Activated CD4-positive, alpha-beta T cell treated with anti-CD3 and anti-CD28 coated beads, Interleukin-2, amount 10 ng/mL, durations not matched to agents 7 days and 5 days (primary cell): ENCODE data around the gene COPG2. TPM values are rescaled to one million over a fixed set of nuclear protein-coding genes. Genes with fewer than 3 reads are reported as not detected.

Experiments used
- CTCF ChIA-PET: fragments of 350-600 bp; sonication (Branson Sonifier 250); formaldehyde crosslinking; loops from one replicate; lab custom pipeline; 2021; ENCODE audit warnings: antibody characterized with exemption; lab: Charles Lee
- POLR2A ChIA-PET: fragments of 350-600 bp; sonication (Branson Sonifier 250); formaldehyde crosslinking; loops from one replicate; lab custom pipeline; 2021; ENCODE audit warnings: antibody characterized with exemption; lab: Charles Lee
- DNase-seq: peaks from one replicate; pipeline ENCODE4 v3.0.0-alpha.2; 2020
- H3K27ac Mint-ChIP-seq: one replicate; pipeline ENCODE4 v1.8.0; 2021; ENCODE audit warnings: mild to moderate bottlenecking, moderate library complexity, mixed read lengths
- H3K27me3 Mint-ChIP-seq: one replicate; pipeline ENCODE4 v1.8.0; 2021; ENCODE audit warnings: mixed read lengths
- H3K36me3 Mint-ChIP-seq: one replicate; pipeline ENCODE4 v1.8.0; 2021; ENCODE audit warnings: low read depth, mixed read lengths
- H3K4me1 Mint-ChIP-seq: one replicate; pipeline ENCODE4 v1.8.0; 2021; ENCODE audit warnings: mixed read lengths
- H3K4me3 Mint-ChIP-seq: one replicate; pipeline ENCODE4 v1.8.0; 2021; ENCODE audit warnings: mild to moderate bottlenecking, moderate library complexity, mixed read lengths
- H3K9me3 Mint-ChIP-seq: one replicate; pipeline ENCODE4 v1.8.0; 2021; ENCODE audit warnings: mixed read lengths
- total RNA-seq, 2 experiments: library from RNA; stranded (reverse); gene quantifications; one replicate each; pipeline ENCODE4 v1.2.3, GENCODE V29; 2021

The COPG2 gene
- total RNA-seq, 2 experiments from 2014 or later = 8.4 to 11.0 TPM

DNA sequence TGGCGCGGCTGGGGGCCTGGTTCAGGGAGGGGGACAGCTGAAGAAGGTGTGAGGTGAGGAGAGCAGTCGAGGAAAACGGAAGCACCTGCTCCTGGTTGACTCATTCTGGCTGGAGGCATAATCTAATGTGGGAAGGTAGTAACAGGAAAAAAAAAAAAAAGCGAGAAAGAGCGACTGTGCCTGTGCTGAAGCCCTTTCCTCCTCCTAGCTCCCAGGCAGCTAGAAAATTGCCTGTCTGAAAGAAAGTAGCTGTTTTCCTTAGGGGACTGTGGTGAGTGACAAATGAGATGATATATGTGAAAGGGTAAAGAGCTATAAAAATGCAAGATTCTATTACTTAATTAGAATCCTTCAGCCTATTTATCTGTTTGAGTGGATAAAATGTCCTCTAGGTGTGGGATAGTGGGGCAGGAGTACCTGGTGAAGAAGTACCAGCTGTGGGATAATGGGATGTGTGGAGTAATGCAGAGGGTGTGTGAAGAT lies 181.6 kb downstream of the COPG2 start:
- Mint-ChIP-seq H3K4me3 (peak overlapping the region; percentile 48), H3K36me3 (no peaks in the 10 kb centered on the region), H3K4me1 (peaks cover 25% of the 10 kb centered on the region), H3K9me3 (no peaks in the 10 kb centered on the region), H3K27ac (no peak overlapping the region), H3K27me3 (peaks cover 64% of the 10 kb centered on the region)
- DNase-seq = no peak
- POLR2A ChIA-PET = no interaction called here
- CTCF ChIA-PET = interaction anchor here (0.8 to 1.4 kb wide), 3 partner anchors 11 to 40 kb away, joined by 3 to 5 read pairs (median 3); no protein-coding TSS in a partner anchor

GRCh38 chr7:130486114-130486953 lies 182.2 kb downstream of the COPG2 start:
- H3K4me3 Mint-ChIP-seq = peak overlapping the region; percentile 61
- peak; percentile 45 for DNase-seq
- H3K27ac Mint-ChIP-seq = no peak overlapping the region
- CTCF ChIA-PET = interaction anchor here (0.8 to 1.4 kb wide), 2 partner anchors 33 to 40 kb away, joined by 3 to 5 read pairs; no protein-coding TSS in a partner anchor
- peaks cover 59% of the 10 kb centered on the region for H3K27me3 Mint-ChIP-seq
- POLR2A ChIA-PET = no interaction called here
- H3K4me1 Mint-ChIP-seq = peaks cover 25% of the 10 kb centered on the region
- no peaks in the 10 kb centered on the region for H3K36me3 Mint-ChIP-seq
- no peaks in the 10 kb centered on the region for H3K9me3 Mint-ChIP-seq

GRCh38 chr7:130485734-130486113 lies 182.8 kb downstream of the COPG2 start:
- Mint-ChIP-seq H3K36me3 (no peaks in the 10 kb centered on the region), H3K4me3 (peak overlapping the region; percentile 61), H3K9me3 (no peaks in the 10 kb centered on the region), H3K4me1 (peaks cover 21% of the 10 kb centered on the region), H3K27me3 (peaks cover 54% of the 10 kb centered on the region), H3K27ac (no peak overlapping the region)
- ChIA-PET POLR2A (interaction anchor here (0.5 kb wide), 1 partner anchor 61 kb away, joined by 3 read pairs; no protein-coding TSS in a partner anchor), CTCF (no interaction called here)
- no peak for DNase-seq

DNA sequence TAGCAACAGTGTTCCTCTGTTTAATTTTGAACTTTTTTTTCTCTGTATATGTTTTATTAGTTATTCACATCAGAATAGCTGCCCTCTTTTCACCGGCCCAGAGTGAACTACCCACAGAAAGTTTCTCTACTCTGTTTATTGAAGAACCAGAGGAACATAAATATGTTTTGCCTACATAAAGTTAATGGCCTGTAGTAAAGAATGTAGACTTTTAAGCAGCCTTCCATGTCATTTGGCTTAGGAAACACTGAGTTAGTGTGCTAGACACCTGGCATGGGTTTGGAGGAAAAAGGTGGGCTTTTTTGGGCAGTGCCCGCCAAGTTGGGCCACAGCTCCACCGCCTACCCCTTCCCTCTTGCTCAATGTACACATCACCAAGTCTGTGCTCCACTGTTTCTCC lies 185.5 kb downstream of the COPG2 start:
- ChIA-PET CTCF (no interaction called here), POLR2A (no interaction called here)
- Mint-ChIP-seq H3K4me1 (peaks cover 21% of the 10 kb centered on the region), H3K27ac (no peak overlapping the region), H3K4me3 (no peak overlapping the region), H3K9me3 (peaks cover 3% of the 10 kb centered on the region), H3K27me3 (peaks cover 30% of the 10 kb centered on the region), H3K36me3 (no peaks in the 10 kb centered on the region)
- no peak for DNase-seq

- ChIA-PET CTCF (no interaction called here), POLR2A (no interaction called here)
- DNase-seq = no peak
Measured at GRCh38 chr7:130481898-130482297, 186.7 kb downstream of the COPG2 start.

DNA sequence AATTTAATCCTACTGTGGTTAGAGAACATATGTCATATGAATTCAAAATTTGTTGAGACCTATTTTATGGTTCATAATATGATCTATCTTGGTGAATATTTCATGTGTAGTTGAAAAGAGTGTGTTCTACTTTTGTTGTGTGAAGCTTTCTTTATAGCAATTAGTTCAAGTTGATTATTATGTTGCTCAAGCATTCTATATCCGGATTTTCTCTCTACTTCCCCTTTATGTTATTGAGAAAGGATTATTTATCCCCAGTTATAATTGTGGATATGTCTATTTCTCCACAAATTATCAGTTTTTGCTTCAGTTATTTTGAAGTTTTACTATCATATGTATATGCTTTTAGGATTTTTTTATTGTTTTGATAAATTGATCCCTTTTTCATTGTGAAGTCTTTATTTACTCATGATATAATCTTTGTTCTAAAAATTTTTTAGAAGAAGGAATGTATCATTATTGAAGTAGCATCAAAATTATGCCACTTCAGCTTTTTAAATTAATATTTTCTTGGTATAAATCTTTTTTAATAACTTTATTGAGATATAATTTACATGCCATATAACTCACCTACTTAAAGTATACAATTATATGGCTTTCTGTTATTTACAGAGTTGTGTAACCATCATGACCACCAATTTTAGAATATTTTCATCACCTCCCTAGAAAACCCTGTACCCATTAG lies 188.7 kb downstream of the COPG2 start:
- Mint-ChIP-seq H3K36me3 (no peaks in the 10 kb centered on the region), H3K4me3 (no peak overlapping the region), H3K27ac (no peak overlapping the region), H3K9me3 (peaks cover 6% of the 10 kb centered on the region), H3K27me3 (peaks cover 8% of the 10 kb centered on the region), H3K4me1 (peaks cover 21% of the 10 kb centered on the region)
- DNase-seq = no peak
- ChIA-PET POLR2A (no interaction called here), CTCF (no interaction called here)

More at GRCh38 chr7:130481898-130482297, 186.7 kb downstream of the COPG2 start:
- Mint-ChIP-seq H3K4me1 (peaks cover 23% of the 10 kb centered on the region), H3K36me3 (no peaks in the 10 kb centered on the region), H3K27me3 (peaks cover 21% of the 10 kb centered on the region), H3K9me3 (peaks cover 6% of the 10 kb centered on the region), H3K27ac (no peak overlapping the region), H3K4me3 (no peak overlapping the region)

- Mint-ChIP-seq H3K4me3 (no peak overlapping the region), H3K36me3 (no peaks in the 10 kb centered on the region), H3K9me3 (peaks cover 6% of the 10 kb centered on the region), H3K4me1 (peaks cover 19% of the 10 kb centered on the region), H3K27ac (no peak overlapping the region), H3K27me3 (peaks cover 4% of the 10 kb centered on the region)
- ChIA-PET POLR2A (no interaction called here), CTCF (no interaction called here)
- no peak for DNase-seq
Measured at GRCh38 chr7:130478991-130479390, 189.6 kb downstream of the COPG2 start.

- peak overlapping the region; percentile 3 for H3K27ac Mint-ChIP-seq
- no peak for DNase-seq
- H3K4me3 Mint-ChIP-seq = no peak overlapping the region
Measured at GRCh38 chr7:130476297-130477150, 192.0 kb downstream of the COPG2 start.

GRCh38 chr7:130475776-130476175 lies 192.8 kb downstream of the COPG2 start:
- ChIA-PET CTCF (interaction anchor here (0.5 kb wide), 1 partner anchor 136 kb away, joined by 9 read pairs; no protein-coding TSS in a partner anchor), POLR2A (no interaction called here)
- peaks cover 4% of the 10 kb centered on the region for H3K27me3 Mint-ChIP-seq
- H3K9me3 Mint-ChIP-seq = peaks cover 6% of the 10 kb centered on the region
- no peak overlapping the region for H3K27ac Mint-ChIP-seq
- peaks cover 19% of the 10 kb centered on the region for H3K4me1 Mint-ChIP-seq
- no peak overlapping the region for H3K4me3 Mint-ChIP-seq
- no peaks in the 10 kb centered on the region for H3K36me3 Mint-ChIP-seq
- no peak for DNase-seq

More at GRCh38 chr7:130476297-130477150, 192.0 kb downstream of the COPG2 start:
- H3K9me3 Mint-ChIP-seq = peaks cover 6% of the 10 kb centered on the region
- H3K4me1 Mint-ChIP-seq = peaks cover 19% of the 10 kb centered on the region
- ChIA-PET CTCF (interaction anchor here (0.5 to 1.5 kb wide), 3 partner anchors 13 to 136 kb away, joined by 3 to 9 read pairs (median 3); no protein-coding TSS in a partner anchor), POLR2A (interaction anchor here (0.8 kb wide), 1 partner anchor 525 kb away, joined by 3 read pairs; no protein-coding TSS in a partner anchor)
- H3K27me3 Mint-ChIP-seq = peaks cover 4% of the 10 kb centered on the region
- H3K36me3 Mint-ChIP-seq = no peaks in the 10 kb centered on the region

GRCh38 chr7:130473876-130474275 lies 194.7 kb downstream of the COPG2 start:
- ChIA-PET POLR2A (no interaction called here), CTCF (no interaction called here)
- no peak overlapping the region for H3K4me3 Mint-ChIP-seq
- no peak overlapping the region for H3K27ac Mint-ChIP-seq
- H3K36me3 Mint-ChIP-seq = no peaks in the 10 kb centered on the region
- H3K9me3 Mint-ChIP-seq = peaks cover 6% of the 10 kb centered on the region
- H3K4me1 Mint-ChIP-seq = peaks cover 19% of the 10 kb centered on the region
- DNase-seq = no peak
- H3K27me3 Mint-ChIP-seq = peaks cover 9% of the 10 kb centered on the region

- Mint-ChIP-seq H3K27me3 (peaks cover 9% of the 10 kb centered on the region), H3K27ac (no peak overlapping the region), H3K36me3 (no peaks in the 10 kb centered on the region), H3K9me3 (peaks cover 4% of the 10 kb centered on the region), H3K4me1 (peaks cover 19% of the 10 kb centered on the region), H3K4me3 (no peak overlapping the region)
- DNase-seq = no peak
- POLR2A ChIA-PET = no interaction called here
- CTCF ChIA-PET = no interaction called here
Measured at GRCh38 chr7:130473289-130473688, 195.3 kb downstream of the COPG2 start.

DNA sequence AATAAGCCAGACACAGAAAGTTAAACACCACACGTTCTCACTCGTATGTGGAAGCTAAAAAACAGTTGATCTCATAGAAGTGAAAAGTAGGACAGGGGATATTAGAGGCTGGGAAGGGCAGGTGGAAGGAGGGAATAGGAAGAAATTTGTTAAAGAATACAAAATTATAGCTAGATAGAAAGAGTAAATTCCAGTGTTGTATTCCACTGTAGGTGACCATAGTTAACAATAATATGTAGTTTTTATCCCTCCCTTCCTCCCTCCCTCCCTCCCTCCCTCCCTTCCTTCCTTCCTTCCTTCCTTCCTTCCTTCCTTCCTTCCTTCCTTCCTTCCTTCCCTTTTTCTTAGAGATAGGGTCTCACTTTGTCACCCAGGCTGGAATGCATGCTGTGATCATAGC lies 196.6 kb downstream of the COPG2 start:
- ChIA-PET CTCF (interaction anchor here (0.7 kb wide), 1 partner anchor 227 kb away, joined by 3 read pairs; no protein-coding TSS in a partner anchor), POLR2A (no interaction called here)
- Mint-ChIP-seq H3K36me3 (no peaks in the 10 kb centered on the region), H3K27me3 (peaks cover 9% of the 10 kb centered on the region), H3K4me3 (no peak overlapping the region), H3K27ac (no peak overlapping the region), H3K9me3 (no peaks in the 10 kb centered on the region), H3K4me1 (peaks cover 15% of the 10 kb centered on the region)
- DNase-seq = no peak
